K562 (cell line): ENCODE measurements around the gene FBXW8. TPM values are rescaled to one million over a fixed set of nuclear protein-coding genes. Genes with fewer than 3 reads are reported as not detected.
A peak's percentile ranks its signal among the peaks of the same experiment; 100 is the strongest.
"Not testable (repeated sequence)": the region's sequence is repeated elsewhere in the genome, so short reads cannot be mapped to it uniquely, and the experiment has no call there.

Source experiments
- ATAC-seq: fragments of 200-7000 bp; cut with Tn5 transposase; 3 replicates; pipeline ENCODE4 v1.9.1; 2020; ENCODE audit warnings: moderate library complexity
- BruUV-seq: library from RNA; stranded (reverse); fragments of 400-500 nt; replicated peaks from 2 replicates; lab custom pipeline; 2021; lab: Mats Ljungman, UMichigan
- CTCF ChIA-PET: fragments of 300-600 bp; formaldehyde crosslinking; extraction: SDS; loops from one replicate; lab custom pipeline; 2021; ENCODE audit warnings: low intra/inter-chr PET ratio; lab: Yijun Ruan, JAX
- POLR2A ChIA-PET: fragments of 300-600, 350-650 bp; sonication (Branson Sonifier 250); formaldehyde crosslinking; extraction: SDS; loops from one replicate; lab custom pipeline; 2021; ENCODE audit warnings: antibody characterized with exemption, inconsistent platforms; lab: Yijun Ruan, JAX
- DNase-seq, 4 experiments: peaks; one replicate each; pipeline versions ENCODE4 v3.0.0 to v3.0.0-alpha.2; 2011 to 2018; ENCODE audit warnings: low spot score in 3 of 4, mixed read lengths in 3 of 4; ENCODE audit errors: extremely low read depth in 1 of 4
- FAIRE-seq: peaks from 2 replicates; lab custom pipeline; 2011; peaks lifted over from hg19 to GRCh38; lab: Jason Lieb, UNC
- H2AFZ ChIP-seq: 2 replicates; pipeline ENCODE4 v1.6.0; 2011; ENCODE audit warnings: low read depth, low read length, control low read depth, inconsistent platforms
- H3K27ac ChIP-seq: fragments of 200-600 bp; 3 replicates; pipeline ENCODE4 v1.8.0; 2011; ENCODE audit warnings: low read depth, mild to moderate bottlenecking, control low read depth, inconsistent platforms, low read length, moderate library complexity, mixed read lengths; ENCODE audit errors: extremely low read depth
- H3K27me3 ChIP-seq, 2 experiments: fragments of 300-600 bp in 1 of 2; 2 replicates in 1 of 2; 3 replicates in 1 of 2; pipeline versions ENCODE4 v1.6.0 to v1.8.0; 2011; ENCODE audit warnings: inconsistent platforms in 2 of 2, low read length in 2 of 2, mild to moderate bottlenecking in 1 of 2, mixed read lengths in 1 of 2, moderate library complexity in 1 of 2; ENCODE audit not compliant: control insufficient read depth in 2 of 2, insufficient read depth in 2 of 2
- H3K36me3 ChIP-seq: fragments of 300-600 bp; 3 replicates; pipeline ENCODE4 v1.8.0; 2011; ENCODE audit warnings: mild to moderate bottlenecking, low read length, inconsistent platforms; ENCODE audit not compliant: control insufficient read depth, insufficient read depth
- H3K4me1 ChIP-seq, 2 experiments: fragments of 200-600 bp in 1 of 2; replicated peaks in 1 of 2; 2 replicates in 1 of 2; 3 replicates in 1 of 2; pipeline versions ENCODE4 v1.5.1 to v1.8.0; 2011; ENCODE audit warnings: inconsistent platforms in 2 of 2, low read length in 2 of 2, mild to moderate bottlenecking in 1 of 2, mixed read lengths in 1 of 2, moderate library complexity in 1 of 2; ENCODE audit not compliant: control insufficient read depth in 2 of 2, insufficient read depth in 2 of 2
- H3K4me2 ChIP-seq: 2 replicates; pipeline ENCODE4 v1.6.1; 2011; ENCODE audit warnings: low read length, control low read depth, inconsistent platforms, mixed read lengths; ENCODE audit not compliant: insufficient read depth
- H3K4me3 ChIP-seq: fragments of 200-600 bp; sonication (generic), shearing (Covaris generic); 2 replicates; pipeline ENCODE4 v1.5.1; 2016; ENCODE audit warnings: control low read depth, inconsistent platforms
- H3K79me2 ChIP-seq: fragments of 200-600 bp; 3 replicates; pipeline ENCODE4 v1.8.0; 2011; ENCODE audit warnings: low read length, inconsistent platforms; ENCODE audit not compliant: control insufficient read depth, insufficient read depth
- H3K9ac ChIP-seq, 2 experiments: 2 replicates each; pipeline versions ENCODE4 v1.6.0 to v1.6.1; 2011; ENCODE audit warnings: low read depth in 2 of 2, low read length in 2 of 2, control low read depth in 1 of 2, inconsistent platforms in 1 of 2, mild to moderate bottlenecking in 1 of 2, mixed read lengths in 1 of 2; ENCODE audit not compliant: insufficient read depth in 1 of 2
- H3K9me1 ChIP-seq: one replicate; pipeline ENCODE4 v1.6.0; 2011; ENCODE audit warnings: inconsistent platforms, mild to moderate bottlenecking, low read length, moderate library complexity; ENCODE audit not compliant: control insufficient read depth, insufficient read depth
- H3K9me3 ChIP-seq: replicated peaks from 2 replicates; pipeline ENCODE4 v1.5.1; 2011; ENCODE audit warnings: low read depth, low read length, inconsistent platforms; ENCODE audit not compliant: control insufficient read depth, insufficient read depth
- H4K20me1 ChIP-seq: replicated peaks from 2 replicates; pipeline ENCODE4 v1.6.1; 2011; ENCODE audit warnings: low read length, inconsistent platforms, mixed read lengths; ENCODE audit not compliant: control insufficient read depth, insufficient read depth
- HNRNPK ChIP-seq: fragments of 200-400 bp; formaldehyde crosslinking; IDR thresholded peaks from one replicate; pipeline ENCODE4 v1.6.1; 2018; ENCODE audit warnings: mild to moderate bottlenecking, low read depth, low read length; ENCODE audit not compliant: poor library complexity, severe bottlenecking
- KDM1A ChIP-seq, 2 experiments: fragments of 450-650 bp; IDR thresholded peaks; 2 replicates each; pipeline ENCODE4 v1.6.1; 2016; ENCODE audit warnings: mild to moderate bottlenecking in 2 of 2
- RBM25 ChIP-seq: fragments of 200-400 bp; formaldehyde crosslinking; IDR thresholded peaks from 2 replicates; pipeline ENCODE4 v1.6.1; 2018; ENCODE audit warnings: low read length, low read depth, moderate library complexity; ENCODE audit not compliant: severe bottlenecking
- SREBF2 ChIP-seq: sonication (generic); formaldehyde crosslinking; IDR thresholded peaks from 2 replicates; pipeline ENCODE4 v1.4.0; 2020; ENCODE audit warnings: mild to moderate bottlenecking, missing genetic modification reagents
- WGBS: fragments of 100-300 bp; shearing (Covaris generic); methylation state at CpG from one replicate; pipeline ENCODE4 v1.1.6; 2016; ENCODE audit warnings: low coverage, mixed read lengths; ENCODE audit not compliant: insufficient coverage; ENCODE audit errors: missing lambda C conversion rate; 5-methylcytosine and 5-hydroxymethylcytosine counted together
- in situ Hi-C: fragments of 300-500 bp; cut with MboI; formaldehyde crosslinking; loops from 4 replicates; pipeline ENCODE4 v1.15.0; 2018; ENCODE audit warnings: inconsistent platforms, mixed read lengths
- intact Hi-C: fragments of 100-400 bp; cut with micrococcal nuclease; formaldehyde crosslinking; loops from 2 replicates; pipeline ENCODE4 v1.14.2; 2022
- polyA plus RNA-seq, 8 experiments: library from polyadenylated mRNA; depleted of rRNA in 4 of 8; stranded (reverse) in 5 of 8; unstranded in 3 of 8; fragments of >200 nt; fragmentation: Nextera tagmentation in 2 of 8; fragmentation: Illumina TruSeq in 1 of 8; extraction: Ambion mirVana in 2 of 8; extraction: Trizol in 1 of 8; gene quantifications; 2 replicates each; pipeline versions ENCODE4 v1.2.1 to v1.2.3, GENCODE V29; 2011 to 2014; ENCODE audit warnings: inconsistent platforms in 1 of 8, missing spikeins in 1 of 8
- total RNA-seq, 7 experiments: library from RNA; depleted of rRNA in 6 of 7; stranded (reverse); fragments of >200 nt in 6 of 7; fragmentation: Illumina TruSeq in 2 of 7; extraction: Trizol in 2 of 7; gene quantifications; 2 replicates each; pipeline versions ENCODE4 v1.2.1 to v1.2.3, GENCODE V29; 2011 to 2021; ENCODE audit warnings: low replicate concordance in 1 of 7

Gene FBXW8
- total and polyA plus RNA-seq, 9 of the 15 experiments (the other 6 are each of a cell fraction or from before 2014, with no cell fraction given): 0.58 to 8.3 (median 4.4) TPM

DNA sequence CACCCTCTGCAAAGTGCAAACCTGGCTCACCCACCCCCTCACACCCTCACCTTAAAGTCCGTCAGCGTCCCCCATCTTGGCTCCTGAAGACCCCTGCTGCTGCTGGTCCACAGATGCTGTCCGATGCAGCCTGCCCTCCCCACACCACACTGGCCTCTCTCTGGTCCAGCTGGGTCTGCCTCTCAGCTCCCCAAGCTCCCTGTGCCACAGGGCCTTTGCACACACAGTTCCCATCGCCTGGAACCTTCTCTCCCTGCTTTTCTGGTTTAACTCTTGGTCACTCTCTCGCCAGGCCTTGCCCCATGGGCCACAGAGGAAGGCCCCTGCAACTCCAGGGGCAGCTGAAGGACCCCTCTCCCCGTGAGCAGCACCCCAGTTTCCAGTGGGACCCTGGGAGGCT, 143.5 kb downstream of the FBXW8 start:
- FAIRE-seq (no peak), DNase-seq (no peak), ATAC-seq (no peak)
- Histone ChIP-seq H3K9me3 (no peaks in the 10 kb centered on the region), H3K4me3 (no peak overlapping the region), H3K4me1 (peaks cover 21 to 30% of the 10 kb centered on the region in 2 experiments; a peak in 4 of 5 replicates), H3K79me2 (no peaks in the 10 kb centered on the region), H3K9ac (no peak overlapping the region), H3K4me2 (no peak overlapping the region), H4K20me1 (no peaks in the 10 kb centered on the region; the same call in 1 of the 2 replicates), H2AFZ (no peak overlapping the region), H3K9me1 (no peaks in the 10 kb centered on the region), H3K36me3 (no peaks in the 10 kb centered on the region), H3K27me3 (no peaks in the 10 kb centered on the region), H3K27ac (no peak overlapping the region)
- ChIA-PET CTCF (no interaction called here), POLR2A (interaction anchor here (0.6 to 3.1 kb wide), 3 partner anchors 10 to 15 kb away, joined by 3 to 14 read pairs (median 3); no protein-coding TSS in a partner anchor)
- intact Hi-C loops (no loop called here), in situ Hi-C loops (no loop called here)
- 75% methylated on average over 5 of the region's 6 CpGs for WGBS
- BruUV-seq: no TSS peak
- TF ChIP-seq SREBF2 (CRISPR knock-in tag) (no peak), HNRNPK (no peak), KDM1A (IDR thresholded peaks at IDR 0.05) (0 out of 4 replicates have a peak, but pooled peaks of 1 of the 2 experiments have one; percentile 20), RBM25 (peak; percentile 6)

- not testable (repeated sequence) for FAIRE-seq
These were observed 146.9 kb downstream of the FBXW8 start for GRCh38 chr12:117057626-117058025.

More at GRCh38 chr12:117057626-117058025, 146.9 kb downstream of the FBXW8 start:
- H3K27ac ChIP-seq, H3K4me2 ChIP-seq, H3K79me2 ChIP-seq, H3K27me3 ChIP-seq, H2AFZ ChIP-seq, CTCF ChIA-PET, DNase-seq, H3K9me3 ChIP-seq, H3K9ac ChIP-seq, H3K36me3 ChIP-seq, H4K20me1 ChIP-seq, intact Hi-C loops, H3K9me1 ChIP-seq, H3K4me3 ChIP-seq, ATAC-seq, in situ Hi-C loops, BruUV-seq: not testable (repeated sequence)
- POLR2A ChIA-PET: interaction anchor here (1.0 kb wide), 1 partner anchor 14 kb away, joined by 4 read pairs; no protein-coding TSS in a partner anchor
- peaks cover 12 to 39% of the 10 kb centered on the region in 2 experiments; a peak in 4 of 5 replicates for H3K4me1 ChIP-seq
- WGBS: 95% methylated on average over 7 of the region's 8 CpGs
